ENCODE measurements around the gene CHRNB2. TPM values are rescaled to one million over a fixed set of nuclear protein-coding genes. Genes with fewer than 3 reads are reported as not detected.

Gene CHRNB2
- total RNA-seq, 1 donor from 2014 or later: 0.11 TPM

DNA sequence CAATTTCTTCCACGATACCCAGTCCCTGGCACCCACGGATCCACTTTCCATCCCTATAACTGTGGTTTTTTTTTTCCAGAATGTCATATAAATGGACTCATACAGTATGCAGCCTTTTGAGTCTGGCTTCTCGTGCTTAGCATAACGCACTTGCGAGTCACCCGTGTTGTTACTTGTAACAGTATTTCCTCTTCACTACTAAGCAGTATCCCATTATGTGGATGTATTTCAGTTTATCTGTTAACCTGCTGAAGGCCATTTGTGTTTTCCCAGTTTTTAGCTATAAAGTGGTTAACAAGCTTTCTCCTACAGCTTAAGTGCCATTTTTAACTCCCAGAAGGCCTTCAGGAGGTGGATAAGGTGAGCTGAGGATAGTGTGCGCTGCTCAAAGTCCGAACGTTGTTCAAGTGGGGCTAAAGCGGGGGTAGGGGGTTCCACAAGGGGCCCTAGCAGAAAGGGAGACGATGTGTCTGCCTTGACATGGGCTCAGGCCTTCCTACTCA, 39.6 kb downstream of the CHRNB2 start:
- Mint-ChIP-seq H3K27me3 (ENCODE audit: insufficient read depth, low read depth) (no peaks in the 10 kb centered on the region), H3K27ac (peak overlapping the region; percentile 97), H3K4me1 (peaks cover 44% of the 10 kb centered on the region), H3K9me3 (no peaks in the 10 kb centered on the region), H3K4me3 (peak overlapping the region; percentile 96), H3K36me3 (peaks cover 14% of the 10 kb centered on the region)
- Histone ChIP-seq H3K27ac (peak overlapping the region; percentile 91), H3K4me2 (peak overlapping the region; percentile 95), H3K9me3 (ENCODE audit: low read depth) (no peaks in the 10 kb centered on the region), H3F3A (ENCODE audit: low read depth) (peaks cover 55% of the 10 kb centered on the region), H3K4me3 (peak overlapping the region; percentile 87), H3K36me3 (no peaks in the 10 kb centered on the region), H4K20me1 (ENCODE audit: low read depth) (peaks cover 84% of the 10 kb centered on the region), H2AFZ (replicated peaks) (peak overlapping the region; percentile 0), H3K9ac (peak overlapping the region; percentile 31), H3K27me3 (no peaks in the 10 kb centered on the region), H3K79me2 (ENCODE audit: low read depth) (peaks cover 80% of the 10 kb centered on the region), H3K4me1 (peaks cover 43% of the 10 kb centered on the region)
- DNase-seq (ENCODE audit: low spot score): no peak
- TF ChIP-seq CTCF (IDR thresholded peaks at IDR 0.05) (no peak), EZH2phosphoT487 (IDR thresholded peaks at IDR 0.05) (no peak), EZH2 (IDR thresholded peaks at IDR 0.05) (no peak)

DNA sequence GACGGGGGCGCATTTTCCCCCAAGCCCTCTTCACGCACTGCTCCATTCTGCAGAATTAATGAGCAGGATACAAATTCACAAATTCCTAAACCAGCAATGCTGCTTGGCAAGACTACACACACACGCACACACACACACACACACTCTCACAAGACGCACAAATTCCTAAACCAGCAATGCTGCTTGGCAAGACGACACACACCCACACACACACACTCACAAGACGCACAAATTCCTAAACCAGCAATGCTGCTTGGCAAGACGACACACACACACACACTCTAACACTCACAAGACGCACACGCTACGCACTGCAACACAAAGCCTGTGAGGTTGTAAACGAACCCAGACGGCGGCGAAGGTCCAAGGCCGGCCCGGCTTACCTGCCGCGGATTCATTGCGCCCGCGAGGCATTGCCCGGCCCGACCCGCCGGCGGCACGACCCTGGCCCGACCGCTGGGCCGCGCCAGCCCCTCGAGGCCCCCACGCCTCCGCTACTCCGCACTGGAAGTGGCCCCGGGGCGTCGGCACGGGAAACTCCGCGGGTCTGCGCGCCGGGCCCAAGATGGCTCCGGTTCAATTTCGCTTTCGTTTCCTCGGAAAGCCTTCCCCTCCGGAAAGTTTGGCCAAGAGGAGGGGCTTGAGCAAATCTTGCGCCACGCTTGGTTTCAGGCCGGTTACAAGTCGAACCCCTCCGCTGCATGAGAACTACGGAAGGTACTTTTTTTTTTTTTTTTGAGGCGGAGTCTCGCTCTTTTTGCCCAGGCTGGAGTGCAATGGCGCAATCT, 40.2 kb downstream of the CHRNB2 start, which contains the start of gene ADAR:
ADAR (minus strand) TSS at position 578 of the 788 bp plus-strand sequence; CDS start at position 398, 180 bp downstream.
- Mint-ChIP-seq H3K27ac (peak within 1 kb of the TSS; percentile 97), H3K27me3 (ENCODE audit: insufficient read depth, low read depth) (no peaks in the 10 kb centered on the region), H3K36me3 (peaks cover 11% of the 10 kb centered on the region), H3K9me3 (no peaks in the 10 kb centered on the region), H3K4me3 (peak within 1 kb of the TSS; percentile 96), H3K4me1 (peaks cover 44% of the 10 kb centered on the region)
- H4K20me1 ChIP-seq (ENCODE audit: low read depth): peaks cover 78% of the 10 kb centered on the region
- H3K4me1 ChIP-seq: peaks cover 43% of the 10 kb centered on the region
- peak; percentile 85 for DNase-seq (ENCODE audit: low spot score)
- peak within 1 kb of the TSS; percentile 95 for H3K4me2 ChIP-seq
- H3K9me3 ChIP-seq (ENCODE audit: low read depth): no peaks in the 10 kb centered on the region
- peak within 1 kb of the TSS; percentile 91 for H3K27ac ChIP-seq
- H3K36me3 ChIP-seq: no peaks in the 10 kb centered on the region
- TF ChIP-seq CTCF (IDR thresholded peaks at IDR 0.05) (peak; percentile 5), EZH2 (IDR thresholded peaks at IDR 0.05) (no peak)
- peaks cover 73% of the 10 kb centered on the region for H3K79me2 ChIP-seq (ENCODE audit: low read depth)
- peaks cover 55% of the 10 kb centered on the region for H3F3A ChIP-seq (ENCODE audit: low read depth)
- H3K27me3 ChIP-seq: no peaks in the 10 kb centered on the region
- H2AFZ ChIP-seq (replicated peaks): peak within 1 kb of the TSS; percentile 0
- H3K9ac ChIP-seq: peak within 1 kb of the TSS; percentile 81
- peak within 1 kb of the TSS; percentile 87 for H3K4me3 ChIP-seq

DNA sequence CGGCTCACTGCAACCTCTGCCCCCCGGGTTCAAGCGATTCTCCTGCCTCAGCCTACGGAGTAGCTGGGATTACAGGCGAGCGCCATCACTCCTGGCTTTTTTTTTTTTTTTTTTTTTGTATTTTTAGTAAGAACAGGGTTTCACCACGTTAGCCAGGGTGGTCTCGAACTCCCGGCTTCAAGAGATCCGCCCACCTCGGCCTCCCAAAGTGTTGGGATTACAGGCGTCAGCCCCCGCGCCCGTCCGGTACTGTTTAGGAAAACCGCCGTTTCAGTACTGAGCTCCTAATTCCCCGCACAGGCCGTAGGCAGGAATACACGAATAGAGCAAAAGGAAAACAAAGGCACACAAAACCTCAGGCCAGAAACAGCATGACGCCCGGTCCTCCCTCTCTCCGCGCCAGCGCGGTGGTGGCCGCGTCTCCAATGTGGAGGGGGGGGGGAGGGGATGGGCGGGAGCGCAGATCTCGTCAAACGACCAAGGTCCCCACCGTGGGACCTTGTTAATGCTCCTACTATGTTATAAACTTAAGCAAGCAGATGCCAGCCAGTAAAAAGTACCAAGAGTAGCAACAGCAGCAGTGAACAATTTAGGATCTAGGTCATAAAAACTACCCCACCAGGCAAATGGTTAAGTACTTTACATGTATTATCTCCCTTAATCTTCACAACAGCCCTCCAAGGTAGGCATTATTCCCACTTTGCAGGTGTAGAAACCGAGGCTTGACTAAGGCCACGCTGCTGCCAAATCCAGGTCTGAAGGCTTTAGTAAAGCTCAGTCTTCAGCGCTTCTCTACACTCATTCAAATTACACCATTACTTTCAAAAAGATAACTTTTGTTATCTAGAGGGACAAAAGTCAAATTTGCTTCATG, 41.1 kb downstream of the CHRNB2 start:
- H3K4me2 ChIP-seq: peak overlapping the region; percentile 95
- peaks cover 43% of the 10 kb centered on the region for H3K4me1 ChIP-seq
- TF ChIP-seq CTCF (IDR thresholded peaks at IDR 0.05): no peak
- no peak for TF ChIP-seq EZH2phosphoT487 (IDR thresholded peaks at IDR 0.05)
- no peak for TF ChIP-seq EZH2 (IDR thresholded peaks at IDR 0.05)
- H3K27ac Mint-ChIP-seq: peak overlapping the region; percentile 80
- H2AFZ ChIP-seq (replicated peaks): no peak overlapping the region
- H3F3A ChIP-seq (ENCODE audit: low read depth): peaks cover 55% of the 10 kb centered on the region
- H4K20me1 ChIP-seq (ENCODE audit: low read depth): peaks cover 71% of the 10 kb centered on the region
- peak overlapping the region; percentile 87 for H3K4me3 ChIP-seq
- peak overlapping the region; percentile 91 for H3K27ac ChIP-seq
- peaks cover 44% of the 10 kb centered on the region for H3K4me1 Mint-ChIP-seq
- no peaks in the 10 kb centered on the region for H3K9me3 Mint-ChIP-seq
- H3K36me3 ChIP-seq: no peaks in the 10 kb centered on the region
- peak overlapping the region; percentile 96 for H3K4me3 Mint-ChIP-seq
- H3K27me3 Mint-ChIP-seq (ENCODE audit: insufficient read depth, low read depth): no peaks in the 10 kb centered on the region
- DNase-seq (ENCODE audit: low spot score): peak; percentile 94
- H3K79me2 ChIP-seq (ENCODE audit: low read depth): peaks cover 69% of the 10 kb centered on the region
- H3K9ac ChIP-seq: no peak overlapping the region
- H3K36me3 Mint-ChIP-seq: peaks cover 11% of the 10 kb centered on the region
- no peaks in the 10 kb centered on the region for H3K9me3 ChIP-seq (ENCODE audit: low read depth)
- H3K27me3 ChIP-seq: no peaks in the 10 kb centered on the region

Data from neural progenitor cell (in vitro differentiated cells).